Muscle layer of colon (tissue), 2 donors: ENCODE data around the gene VIPR1.

Source experiments
- H3K27ac ChIP-seq: one replicate; pipeline ENCODE4 v1.7.0; 2013; ENCODE audit warnings: low read depth, mild to moderate bottlenecking, low read length, moderate library complexity
- H3K27me3 ChIP-seq, 2 donors: one replicate each; pipeline ENCODE4 v1.7.0; 2013; ENCODE audit warnings: low read length in 2 of 2, mild to moderate bottlenecking in 2 of 2; ENCODE audit not compliant: insufficient read depth in 2 of 2, control insufficient read depth in 1 of 2
- H3K36me3 ChIP-seq: one replicate; pipeline ENCODE4 v1.7.0; 2013; ENCODE audit warnings: mild to moderate bottlenecking, low read length; ENCODE audit not compliant: insufficient read depth
- H3K4me1 ChIP-seq: one replicate; pipeline ENCODE4 v1.7.0; 2013; ENCODE audit warnings: mild to moderate bottlenecking, low read length; ENCODE audit not compliant: insufficient read depth
- H3K4me3 ChIP-seq, 2 donors: one replicate each; pipeline ENCODE4 v1.7.0; 2013; ENCODE audit warnings: low read length in 2 of 2, low read depth in 1 of 2, mild to moderate bottlenecking in 1 of 2, moderate library complexity in 1 of 2
- H3K9ac ChIP-seq: one replicate; pipeline ENCODE4 v1.7.0; 2013; ENCODE audit warnings: low read length
- H3K9me3 ChIP-seq: one replicate; pipeline ENCODE4 v1.7.0; 2013; ENCODE audit warnings: mild to moderate bottlenecking, low read length
- donor health status: abdominal sarcoma.
- donor health status: Adenocarcinoma of cecum.

The VIPR1 gene, protein sequence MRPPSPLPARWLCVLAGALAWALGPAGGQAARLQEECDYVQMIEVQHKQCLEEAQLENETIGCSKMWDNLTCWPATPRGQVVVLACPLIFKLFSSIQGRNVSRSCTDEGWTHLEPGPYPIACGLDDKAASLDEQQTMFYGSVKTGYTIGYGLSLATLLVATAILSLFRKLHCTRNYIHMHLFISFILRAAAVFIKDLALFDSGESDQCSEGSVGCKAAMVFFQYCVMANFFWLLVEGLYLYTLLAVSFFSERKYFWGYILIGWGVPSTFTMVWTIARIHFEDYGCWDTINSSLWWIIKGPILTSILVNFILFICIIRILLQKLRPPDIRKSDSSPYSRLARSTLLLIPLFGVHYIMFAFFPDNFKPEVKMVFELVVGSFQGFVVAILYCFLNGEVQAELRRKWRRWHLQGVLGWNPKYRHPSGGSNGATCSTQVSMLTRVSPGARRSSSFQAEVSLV

DNA sequence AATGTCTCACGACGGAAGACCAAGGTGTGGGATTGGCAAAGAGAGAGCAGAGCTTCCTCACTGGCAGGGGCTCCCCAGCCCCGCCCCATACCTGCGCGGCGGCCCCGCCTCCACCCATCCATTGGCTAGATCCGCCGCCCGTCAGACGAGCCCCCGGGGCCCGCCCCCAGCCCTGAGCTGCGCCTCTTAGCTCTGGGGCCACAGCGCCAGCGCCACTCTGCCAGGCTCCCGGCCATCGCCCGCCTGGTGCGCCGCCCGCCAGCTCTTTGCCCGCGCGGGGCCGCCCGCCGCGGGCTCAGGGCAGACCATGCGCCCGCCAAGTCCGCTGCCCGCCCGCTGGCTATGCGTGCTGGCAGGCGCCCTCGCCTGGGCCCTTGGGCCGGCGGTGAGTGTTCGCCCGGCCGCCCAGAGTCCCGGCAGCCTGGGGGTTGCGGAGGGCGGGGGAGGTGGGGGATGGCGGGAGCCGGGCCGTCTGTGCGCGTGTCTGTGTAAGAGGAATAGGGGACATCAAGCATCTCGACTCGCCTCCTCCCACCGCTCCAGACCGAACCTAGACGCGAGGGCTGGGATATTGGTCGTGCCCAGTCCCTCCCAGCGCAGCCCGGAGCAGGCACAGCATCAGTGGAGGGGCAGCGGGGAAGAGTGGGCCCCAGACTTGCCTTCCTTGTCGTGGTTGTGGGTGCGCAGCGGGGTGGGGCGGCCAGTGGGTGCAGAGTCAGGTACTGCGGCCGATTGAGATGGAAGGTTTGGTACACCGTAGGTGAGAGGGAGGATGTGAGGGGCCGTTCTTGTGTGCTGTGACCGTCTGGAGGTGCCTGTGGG is at the start of gene VIPR1:
VIPR1 (plus strand) TSS at position 215 of the 822 bp plus-strand sequence; CDS start at position 308, 93 bp downstream.
- H3K27me3 ChIP-seq, result peaks cover 8 to 39% of the 10 kb centered on the region in 2 donors
- no peak within 1 kb of the TSS for H3K9ac ChIP-seq
- no peak within 1 kb of the TSS for H3K27ac ChIP-seq
- H3K4me1 ChIP-seq, result peaks cover 8% of the 10 kb centered on the region
- no peaks in the 10 kb centered on the region for H3K36me3 ChIP-seq
- peak within 1 kb of the TSS; percentile 41 to 58 for H3K4me3 ChIP-seq
- H3K9me3 ChIP-seq, result no peaks in the 10 kb centered on the region

DNA sequence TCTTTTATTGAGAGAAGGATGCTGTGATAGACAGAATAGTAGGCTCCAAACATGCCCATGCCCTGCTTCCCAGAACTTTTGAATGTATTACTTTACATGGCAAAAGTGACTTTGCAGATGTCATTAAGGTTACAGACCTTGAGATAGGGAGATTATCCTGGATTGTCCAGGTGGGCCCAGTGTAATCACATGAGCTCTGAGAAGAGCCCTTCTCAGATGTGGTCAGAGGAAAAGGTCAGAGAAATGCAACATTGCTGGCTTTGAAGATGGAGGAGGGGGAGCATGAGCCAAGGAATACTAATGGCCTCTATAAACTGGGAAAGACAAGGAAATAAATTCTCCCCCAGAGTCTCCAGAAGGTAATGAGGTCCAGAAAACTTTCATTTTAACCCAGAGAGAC is 46.2 kb upstream of the VIPR1 start:
- peaks cover 11% of the 10 kb centered on the region for H3K4me1 ChIP-seq
- H3K36me3 ChIP-seq, result no peaks in the 10 kb centered on the region
- no peak overlapping the region for H3K9ac ChIP-seq
- H3K9me3 ChIP-seq, result no peaks in the 10 kb centered on the region
- no peak overlapping the region for H3K27ac ChIP-seq
- no peaks in the 10 kb centered on the region for H3K27me3 ChIP-seq
- H3K4me3 ChIP-seq, result no peak overlapping the region

DNA sequence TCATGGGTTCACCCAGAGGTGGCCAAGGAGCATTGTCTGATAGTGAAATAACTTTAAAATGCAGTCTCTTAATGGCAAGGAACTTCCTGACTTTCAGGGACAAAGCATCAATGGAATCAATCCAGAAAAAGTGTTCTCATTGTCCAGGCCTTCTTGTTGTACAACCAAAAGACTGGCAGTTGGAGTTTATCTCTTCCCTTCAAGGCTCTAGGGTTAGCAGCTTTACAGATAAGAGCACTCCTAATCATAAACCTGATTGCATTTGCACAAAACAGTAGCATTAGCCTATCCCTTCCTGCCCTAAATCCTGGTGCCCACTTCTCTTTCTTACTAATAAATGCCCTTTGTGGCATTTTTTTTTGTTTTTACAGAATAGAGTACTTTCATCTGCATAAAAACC is 43.3 kb upstream of the VIPR1 start:
- Histone ChIP-seq H3K9ac (no peak overlapping the region), H3K4me3 (no peak overlapping the region), H3K36me3 (no peaks in the 10 kb centered on the region), H3K27ac (no peak overlapping the region), H3K4me1 (no peaks in the 10 kb centered on the region), H3K9me3 (no peaks in the 10 kb centered on the region), H3K27me3 (no peaks in the 10 kb centered on the region)

DNA sequence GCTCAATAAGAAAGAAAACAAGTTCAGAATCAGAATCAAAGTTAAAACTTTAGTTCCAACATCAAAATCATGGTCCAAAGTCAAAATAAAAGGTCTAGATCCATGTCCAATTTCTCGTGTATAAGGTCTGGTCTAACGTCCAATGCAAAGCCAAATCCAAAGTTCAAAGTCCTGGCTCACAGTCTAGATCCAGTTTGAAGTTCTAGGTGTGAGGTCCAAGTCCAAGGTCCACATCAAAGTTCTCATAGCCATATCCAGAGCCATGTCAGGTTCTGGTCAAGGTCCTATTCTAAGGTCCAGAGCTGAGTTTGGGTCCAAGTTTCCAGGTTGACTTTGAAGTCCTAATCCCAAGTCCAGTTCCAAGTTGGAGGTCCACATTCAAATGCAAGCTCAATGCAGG is 40.7 kb upstream of the VIPR1 start:
- no peaks in the 10 kb centered on the region for H3K27me3 ChIP-seq
- no peak overlapping the region for H3K4me3 ChIP-seq
- H3K9me3 ChIP-seq, result no peaks in the 10 kb centered on the region

DNA sequence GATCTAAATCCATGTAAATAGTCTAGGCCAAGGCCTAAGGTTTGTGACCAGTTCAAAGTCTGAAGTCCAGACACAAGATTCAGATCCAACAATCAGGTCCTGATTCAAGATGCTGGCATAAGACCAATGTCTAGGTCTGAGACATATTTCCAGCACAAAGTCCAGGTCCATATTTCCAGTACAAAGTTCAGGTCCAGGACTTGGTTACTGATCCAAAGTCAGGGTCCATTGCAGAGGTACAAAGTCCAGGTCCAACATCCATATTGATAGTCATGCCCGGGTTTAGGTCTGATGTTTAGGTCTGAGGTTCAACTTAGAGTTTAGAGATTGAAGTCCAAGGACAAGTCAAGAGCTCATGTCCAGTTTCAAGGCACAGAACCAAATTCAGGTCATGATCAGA is 39.4 kb upstream of the VIPR1 start:
- H3K9me3 ChIP-seq, result no peaks in the 10 kb centered on the region
- no peak overlapping the region for H3K9ac ChIP-seq
- no peak overlapping the region for H3K27ac ChIP-seq
- H3K4me3 ChIP-seq, result no peak overlapping the region
- H3K27me3 ChIP-seq, result no peaks in the 10 kb centered on the region
- H3K36me3 ChIP-seq, result no peaks in the 10 kb centered on the region
- no peaks in the 10 kb centered on the region for H3K4me1 ChIP-seq

More for the DNA sequence above, 40.7 kb upstream of the VIPR1 start:
- Histone ChIP-seq H3K4me1 (no peaks in the 10 kb centered on the region), H3K27ac (no peak overlapping the region), H3K9ac (no peak overlapping the region), H3K36me3 (no peaks in the 10 kb centered on the region)

DNA sequence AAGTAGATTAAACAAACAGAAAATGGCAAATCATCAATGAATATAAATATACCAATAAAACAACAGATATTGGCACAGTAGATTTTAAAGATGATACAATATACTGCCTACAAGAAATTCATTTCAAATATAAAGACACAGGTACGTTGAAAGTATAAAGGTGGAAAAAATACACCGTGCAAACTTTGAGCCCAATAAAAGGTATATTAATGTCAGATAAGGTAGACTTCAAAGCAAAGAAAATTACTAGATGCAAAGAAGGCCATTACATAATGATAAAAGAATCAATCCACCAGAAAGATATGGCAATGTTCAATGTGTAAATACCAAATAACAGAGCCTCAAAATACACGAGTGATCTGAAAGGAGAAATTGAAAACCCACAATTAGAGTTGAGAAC is 34.3 kb upstream of the VIPR1 start:
- Histone ChIP-seq H3K36me3 (no peaks in the 10 kb centered on the region), H3K4me1 (no peaks in the 10 kb centered on the region), H3K9ac (no peak overlapping the region), H3K27ac (no peak overlapping the region), H3K27me3 (no peaks in the 10 kb centered on the region), H3K4me3 (no peak overlapping the region), H3K9me3 (no peaks in the 10 kb centered on the region)

DNA sequence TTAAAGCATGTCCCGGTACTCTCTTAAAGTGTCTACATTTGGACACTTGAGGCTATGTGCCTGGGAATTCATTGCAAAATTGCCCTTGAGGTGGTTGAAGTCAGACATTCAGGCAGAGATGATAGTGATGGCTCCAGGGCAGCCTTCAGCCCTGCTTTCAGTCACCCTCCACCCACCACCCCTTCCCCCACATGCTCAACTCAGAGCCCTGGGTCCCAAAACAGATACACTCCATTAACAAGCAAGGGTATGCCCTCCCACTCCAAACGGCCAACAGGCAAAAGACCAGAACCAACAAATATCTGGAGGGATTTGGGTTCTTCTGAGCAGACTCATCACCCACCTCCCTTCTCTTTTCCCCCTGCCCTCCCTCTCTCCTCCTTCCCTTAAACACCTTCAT is 29.9 kb upstream of the VIPR1 start:
- H3K27ac ChIP-seq, result no peak overlapping the region
- H3K9me3 ChIP-seq, result no peaks in the 10 kb centered on the region

DNA sequence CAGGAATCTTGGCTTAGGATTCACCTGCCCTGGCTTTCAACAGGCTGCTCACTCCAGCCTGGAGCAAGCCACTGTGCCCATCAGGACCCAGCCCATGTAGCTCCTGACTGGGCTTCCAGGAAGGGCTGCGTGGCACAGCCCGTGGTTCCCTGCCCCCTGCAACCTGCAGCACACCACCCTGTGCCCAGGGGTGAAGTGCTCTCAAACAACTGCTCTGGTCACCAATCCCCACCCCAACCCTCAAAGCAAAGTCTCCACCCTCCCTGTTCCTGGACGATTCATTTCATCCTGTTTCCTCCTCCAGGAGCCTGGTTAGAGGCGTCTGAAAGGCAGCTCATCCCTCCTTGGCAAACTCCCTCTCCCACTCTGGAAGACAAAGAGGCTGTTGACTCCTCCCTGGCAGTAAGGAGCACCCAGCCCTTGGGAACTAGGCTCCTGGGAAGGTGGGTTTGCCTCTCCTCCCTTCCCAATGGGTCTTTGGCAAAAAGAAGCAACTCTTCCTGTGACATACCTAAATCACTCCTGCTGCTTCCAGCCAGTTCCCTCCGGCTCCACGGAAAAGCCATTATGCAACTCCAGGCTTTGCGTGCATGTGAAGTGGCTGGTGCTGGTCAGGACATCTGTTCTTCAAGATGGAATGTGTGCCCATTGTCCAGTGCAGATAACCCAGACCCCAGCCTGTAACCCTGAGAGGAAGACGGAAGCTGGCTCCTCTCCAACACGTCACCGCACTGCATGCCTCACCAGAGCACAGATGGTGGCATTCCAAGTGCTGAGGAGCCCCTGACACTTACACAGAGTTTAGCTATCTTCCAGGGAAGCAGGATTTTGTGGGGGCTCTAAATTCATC is 29.1 kb upstream of the VIPR1 start:
- no peak overlapping the region for H3K4me3 ChIP-seq
- H3K27me3 ChIP-seq, result no peaks in the 10 kb centered on the region
- no peaks in the 10 kb centered on the region for H3K4me1 ChIP-seq
- no peak overlapping the region for H3K9ac ChIP-seq
- no peaks in the 10 kb centered on the region for H3K36me3 ChIP-seq
- H3K9me3 ChIP-seq, result no peaks in the 10 kb centered on the region
- no peak overlapping the region for H3K27ac ChIP-seq

More for the DNA sequence above, 29.9 kb upstream of the VIPR1 start:
- Histone ChIP-seq H3K36me3 (no peaks in the 10 kb centered on the region), H3K4me1 (no peaks in the 10 kb centered on the region), H3K4me3 (no peak overlapping the region), H3K27me3 (no peaks in the 10 kb centered on the region), H3K9ac (no peak overlapping the region)

DNA sequence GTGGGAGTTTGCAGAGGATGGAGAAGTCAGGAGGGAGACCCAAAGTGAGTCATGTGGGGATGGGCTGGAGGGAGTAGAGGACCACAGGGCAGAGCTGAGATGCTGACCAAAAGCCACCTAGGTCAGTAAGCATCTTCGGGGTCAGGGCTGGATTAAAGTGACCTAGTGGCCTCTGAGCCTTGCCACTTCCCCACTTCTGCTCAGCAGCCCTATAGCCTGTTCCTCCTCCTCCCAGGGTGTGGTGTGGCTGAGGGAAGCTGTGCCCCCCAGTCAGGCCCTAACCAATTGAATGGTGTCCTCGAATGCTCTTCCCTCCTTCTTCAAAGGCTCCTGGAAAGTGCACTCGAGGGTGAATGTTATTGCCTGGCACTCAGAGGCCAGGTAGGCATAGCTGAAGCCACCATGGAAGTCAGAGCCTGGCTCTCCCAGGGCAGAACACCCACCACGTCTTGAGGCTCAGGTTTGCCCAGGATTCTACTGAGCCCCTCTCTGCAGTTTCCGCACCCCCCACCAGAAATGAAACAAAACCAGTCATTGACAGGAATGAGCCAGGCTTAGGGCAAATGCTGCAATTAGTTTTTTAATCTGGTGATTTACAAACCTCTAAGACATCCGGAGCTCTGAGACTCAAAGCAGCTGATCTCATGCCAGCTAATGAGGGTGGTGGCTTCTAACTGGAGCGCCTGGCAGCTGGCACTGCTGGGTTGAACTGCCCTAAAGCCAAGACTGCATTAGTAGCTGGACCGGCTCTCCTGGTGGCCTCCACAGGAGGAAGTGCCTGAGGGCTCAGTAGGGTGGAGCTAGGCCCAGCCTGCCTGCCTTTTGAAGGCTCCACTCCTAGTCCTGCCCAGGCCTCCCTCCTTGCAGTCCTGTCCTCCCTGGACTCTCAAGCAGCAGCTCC is 26.0 kb upstream of the VIPR1 start:
- no peak overlapping the region for H3K4me3 ChIP-seq
- H3K27me3 ChIP-seq, result no peaks in the 10 kb centered on the region
- H3K9ac ChIP-seq, result no peak overlapping the region
- H3K9me3 ChIP-seq, result no peaks in the 10 kb centered on the region
- H3K27ac ChIP-seq, result no peak overlapping the region
- H3K36me3 ChIP-seq, result no peaks in the 10 kb centered on the region
- no peaks in the 10 kb centered on the region for H3K4me1 ChIP-seq

DNA sequence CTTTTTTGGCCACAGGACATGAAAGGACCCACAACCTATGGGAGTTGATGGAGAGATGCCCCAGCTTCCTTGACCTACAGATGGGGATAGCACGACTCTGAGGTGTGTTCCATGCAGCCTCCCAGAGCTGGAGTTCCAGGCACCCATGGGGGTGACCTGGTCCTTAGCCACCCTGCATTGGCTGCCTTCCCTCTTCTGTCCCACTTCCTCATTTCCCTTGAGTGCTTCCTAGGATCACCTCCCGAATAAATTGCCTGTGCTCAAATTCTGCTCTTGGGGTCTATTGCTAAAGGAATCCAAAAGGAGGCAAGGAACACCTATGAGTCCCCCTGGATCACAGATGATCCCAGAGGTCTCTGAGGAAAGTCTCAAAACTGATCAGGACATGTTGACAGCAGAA is 24.7 kb upstream of the VIPR1 start:
- Histone ChIP-seq H3K4me1 (no peaks in the 10 kb centered on the region), H3K9ac (no peak overlapping the region), H3K36me3 (no peaks in the 10 kb centered on the region), H3K9me3 (no peaks in the 10 kb centered on the region), H3K27me3 (no peaks in the 10 kb centered on the region), H3K27ac (no peak overlapping the region), H3K4me3 (no peak overlapping the region)
